Iris pigment epithelial cell (primary cell): ENCODE results near the gene MPP7.

ENCODE experiments used
- DNase-seq: peaks from one replicate; pipeline ENCODE4 v3.0.0-alpha.2; 2011; ENCODE audit warnings: low read depth

The MPP7 gene

DNA sequence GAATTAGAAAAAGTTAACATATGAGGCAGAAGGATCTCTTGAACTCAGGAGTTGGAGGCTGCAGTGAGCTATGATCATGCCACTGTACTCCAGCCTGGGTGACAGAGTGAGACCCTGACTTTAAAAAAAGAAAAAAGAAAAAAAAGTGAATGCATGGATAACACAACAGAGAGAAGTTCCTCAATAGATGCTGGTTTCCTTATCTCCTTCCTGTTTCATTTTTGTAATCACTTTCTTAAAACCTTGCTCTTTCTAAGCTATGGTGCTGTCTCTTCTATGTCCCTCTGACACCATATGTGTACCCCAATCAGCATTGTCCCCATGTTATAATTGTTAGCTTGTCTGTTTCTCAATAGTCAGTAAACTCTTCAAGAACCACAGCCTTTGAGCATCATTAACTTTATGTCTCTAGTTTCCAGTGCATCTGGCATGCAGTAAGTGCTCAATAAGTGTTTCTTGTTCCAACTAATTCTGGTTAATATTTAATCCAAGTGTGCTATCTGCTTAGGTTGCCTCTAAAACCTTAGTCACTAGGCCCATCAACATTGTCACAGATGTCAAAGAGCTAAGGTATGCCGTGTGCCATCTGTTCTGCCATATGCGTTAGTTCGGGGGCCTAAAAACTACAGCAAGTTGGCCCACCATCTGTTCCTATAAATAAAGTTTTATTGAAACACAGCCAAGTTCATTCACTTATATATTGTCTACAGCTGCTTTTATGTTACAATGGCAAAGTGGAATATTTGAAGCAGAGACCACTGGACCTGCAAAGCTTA, 36.2 kb downstream of the MPP7 start:
- no peak for DNase-seq

DNA sequence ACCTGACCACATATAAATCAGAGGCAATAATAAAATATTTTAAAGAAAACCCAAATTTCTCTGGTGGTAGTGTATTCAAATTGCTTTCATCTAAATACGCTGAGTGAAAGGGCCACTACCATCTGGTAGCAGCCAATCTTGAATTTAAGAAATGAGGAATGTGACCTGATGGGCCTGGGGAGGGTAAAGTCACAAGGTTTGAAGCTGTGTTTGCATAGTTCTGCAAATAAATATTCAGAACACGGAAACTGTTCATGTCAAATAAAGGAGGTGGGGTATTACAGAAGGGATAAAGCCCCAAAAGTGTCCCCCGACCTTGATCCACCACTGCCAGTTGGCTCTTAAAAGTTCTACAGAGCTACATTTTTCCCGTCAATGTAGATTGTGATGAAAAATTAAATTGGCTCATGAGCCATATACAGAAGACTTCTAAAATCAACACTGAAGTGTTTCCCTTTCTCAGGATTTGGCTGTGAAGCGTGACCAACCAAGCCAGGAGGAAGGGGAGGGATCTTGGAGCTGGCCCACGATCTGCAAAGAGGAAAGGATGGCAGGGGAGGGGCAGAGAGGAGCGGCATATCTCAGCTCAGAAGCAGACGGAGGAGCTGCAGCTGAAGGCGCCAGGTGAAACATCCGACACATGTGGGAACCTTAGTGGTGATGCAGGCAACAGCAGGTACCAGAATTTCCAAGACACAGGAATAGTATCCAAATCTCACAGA, 39.6 kb downstream of the MPP7 start:
- DNase-seq: no peak

DNA sequence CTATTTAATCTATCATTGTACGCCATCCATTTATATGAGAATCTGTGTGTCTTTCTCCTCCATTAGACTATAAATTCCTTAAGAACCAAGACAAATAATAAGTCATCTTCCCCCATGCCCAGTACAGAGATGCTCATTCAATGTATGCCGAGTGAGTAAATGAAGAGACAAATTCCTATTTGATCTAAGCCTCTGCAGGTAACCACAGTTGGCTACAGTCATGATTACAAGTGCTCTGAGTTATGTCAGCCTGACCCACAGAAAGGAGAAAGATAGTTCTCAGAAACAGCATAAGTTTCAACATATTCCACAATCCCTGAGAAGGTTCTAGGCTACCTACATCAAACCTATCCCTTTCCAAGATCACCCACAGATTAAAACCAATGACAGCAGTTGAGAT, 46.1 kb downstream of the MPP7 start:
- DNase-seq: no peak

DNA sequence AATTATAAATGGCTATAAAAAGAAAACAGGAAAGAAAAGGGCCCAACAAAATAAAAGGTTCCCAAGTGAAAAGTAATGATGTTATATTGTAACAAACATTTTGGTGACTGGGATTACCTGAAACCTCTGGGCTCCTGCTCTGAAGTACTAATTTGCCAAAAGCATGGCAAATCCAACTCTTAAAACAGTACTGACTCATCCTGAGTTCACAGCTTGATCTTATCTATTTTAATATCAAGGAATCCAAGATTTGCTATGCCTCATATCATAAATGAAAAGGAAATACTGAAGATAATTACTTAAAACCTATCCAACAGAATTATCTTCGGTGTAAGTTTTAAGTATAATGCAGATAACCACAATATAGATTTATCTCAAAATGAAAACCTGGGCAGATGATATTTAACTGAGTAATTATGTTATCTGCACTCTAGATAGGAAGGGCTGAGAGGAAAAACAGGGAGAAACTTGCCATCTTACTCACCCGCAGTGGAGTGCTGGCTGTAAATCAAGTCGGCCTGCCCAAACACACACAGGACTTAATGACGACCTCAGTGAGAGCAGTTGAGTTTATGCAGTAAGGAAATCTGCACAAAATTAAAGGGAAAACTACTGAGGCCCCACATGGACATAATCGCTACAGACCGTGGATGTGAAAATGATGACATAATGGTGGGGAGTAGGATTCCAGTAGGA, 48.4 kb downstream of the MPP7 start:
- peak; percentile 57 for DNase-seq

DNA sequence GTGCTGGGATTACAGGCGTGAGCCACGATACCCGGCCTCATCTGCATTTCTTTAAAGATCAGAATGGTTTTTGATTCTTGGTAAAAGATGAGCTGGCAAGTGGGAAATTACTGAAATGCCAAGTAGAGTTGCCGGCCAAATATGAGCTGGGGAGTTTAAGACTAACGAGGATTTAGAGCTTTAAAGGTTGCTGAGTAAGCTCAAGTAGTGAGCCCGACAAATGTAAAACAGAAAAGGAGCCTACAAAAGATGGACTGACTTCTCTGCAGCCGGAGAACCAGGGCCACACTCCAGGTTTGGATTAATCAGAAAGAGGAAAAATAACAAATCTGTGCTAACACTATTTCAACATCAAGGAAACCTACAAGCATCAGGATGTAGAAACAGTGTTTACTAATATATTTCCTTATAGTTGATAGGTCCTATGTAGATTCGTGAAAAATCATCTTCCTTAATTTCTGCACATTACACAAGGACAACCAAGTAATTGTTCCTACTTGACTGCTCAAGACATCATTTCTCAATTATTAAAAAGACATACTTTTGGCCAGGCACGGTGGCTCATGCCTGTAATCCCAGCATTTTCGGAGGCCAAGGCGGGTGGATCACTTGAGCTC, 49.6 kb downstream of the MPP7 start:
- DNase-seq: no peak
